SH-SY5Y (cell line): ENCODE data around the gene NPIPB8.

Source experiments
- GATA2 ChIP-seq: IDR thresholded peaks from 2 replicates; pipeline ENCODE4 v1.6.1; 2011; ENCODE audit warnings: mild to moderate bottlenecking, low read depth, low read length
- GATA3 ChIP-seq: IDR thresholded peaks from 2 replicates; pipeline ENCODE4 v1.6.1; 2011; ENCODE audit warnings: low read depth, mild to moderate bottlenecking, low read length, moderate library complexity

- no peak for TF ChIP-seq GATA2
- no peak for TF ChIP-seq GATA3
These were observed 35.3 kb upstream of the NPIPB8 start for GRCh38 chr16:28602529-28602928.
